DMS153 (cell line): ENCODE data around the gene HMGCS2.
"Not testable (repeated sequence)": the region's sequence is repeated elsewhere in the genome, so short reads cannot be mapped to it uniquely, and the experiment has no call there.

Experiments used
- DNase-seq: peaks from one replicate; lab custom pipeline; 2025; lab: John Stamatoyannopoulos, UW

The HMGCS2 gene

GRCh38 chr1:119731741-119732430 lies 36.8 kb downstream of the HMGCS2 start:
- DNase-seq, result no peak

DNA sequence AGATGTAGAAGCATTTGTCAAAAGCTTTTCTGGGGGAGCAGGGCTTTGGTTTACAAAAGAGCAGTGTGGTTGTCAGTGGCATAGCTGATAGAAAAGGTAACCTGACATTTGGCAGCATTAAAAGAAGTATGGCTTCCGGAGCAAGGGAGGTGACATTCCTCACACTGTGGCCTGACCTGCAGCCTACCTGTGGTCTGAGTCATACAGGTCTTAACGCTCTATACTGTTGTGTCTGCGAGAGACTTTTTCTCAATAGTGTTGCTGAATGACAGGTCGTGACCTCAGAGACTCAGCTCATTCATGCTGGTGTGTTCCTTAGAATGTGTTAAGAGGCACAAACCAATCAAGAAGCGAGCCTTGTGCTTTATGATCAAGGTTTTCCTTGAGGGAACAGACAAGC lies 37.6 kb downstream of the HMGCS2 start:
- DNase-seq, result no peak

DNA sequence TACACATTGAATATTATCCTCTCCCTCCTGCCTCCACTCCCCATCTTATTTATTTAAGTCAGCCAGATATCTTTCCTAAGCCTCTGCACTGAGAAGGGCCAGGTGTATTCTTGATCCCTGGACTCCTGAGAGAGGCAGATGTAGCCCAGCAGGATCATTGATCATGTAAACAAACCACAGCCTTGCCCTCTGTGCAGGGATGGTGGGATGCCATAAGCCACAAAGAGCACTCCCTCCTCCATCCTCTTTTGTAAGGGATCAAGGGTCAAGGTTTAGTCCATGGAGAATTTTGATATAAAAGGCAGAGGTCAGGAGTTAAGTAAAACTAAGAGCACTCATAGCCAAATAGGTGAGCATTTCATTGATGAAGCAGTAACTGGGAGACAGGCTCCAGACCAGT lies 39.7 kb downstream of the HMGCS2 start:
- no peak for DNase-seq

DNA sequence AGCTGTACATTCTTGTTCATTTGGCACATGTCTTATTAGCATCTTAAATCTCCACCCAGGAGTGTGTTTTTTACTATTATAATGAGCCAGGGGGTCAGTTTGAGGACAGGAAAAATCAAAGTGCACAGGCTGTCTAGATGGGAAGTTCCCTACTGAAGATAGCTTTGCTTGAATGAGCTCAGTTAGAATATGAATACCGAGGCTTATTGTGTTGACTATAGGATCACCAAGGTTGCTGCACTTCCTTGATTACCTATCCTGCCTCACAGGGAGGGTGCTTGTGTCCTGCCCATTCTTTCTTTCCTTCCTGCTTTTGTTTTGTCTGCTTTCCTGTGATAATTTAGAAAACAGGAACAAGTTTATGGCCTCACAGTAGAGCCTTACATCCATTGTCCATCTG lies 40.7 kb downstream of the HMGCS2 start:
- no peak for DNase-seq

DNA sequence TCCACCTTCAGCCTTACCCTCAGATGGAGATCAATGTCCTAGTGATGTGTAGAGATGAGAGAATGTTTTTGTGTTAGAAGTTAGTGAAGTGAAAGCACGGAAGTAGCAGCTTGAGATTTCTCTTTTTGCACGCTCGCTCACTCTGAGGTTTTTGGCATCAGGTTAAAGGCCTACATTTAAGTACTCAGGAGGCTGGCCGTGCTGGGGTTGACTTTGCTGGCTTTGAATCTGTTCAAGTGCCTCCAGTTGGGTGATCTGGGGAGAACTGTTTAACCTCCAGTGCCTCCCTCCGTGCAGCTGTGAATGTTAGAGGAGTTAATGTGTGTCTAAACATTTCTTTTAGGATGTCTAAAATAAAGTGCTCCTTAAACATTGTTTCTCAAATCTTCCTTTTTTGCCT lies 43.1 kb downstream of the HMGCS2 start:
- DNase-seq, result no peak

GRCh38 chr1:119724611-119725218 lies 44.0 kb downstream of the HMGCS2 start:
- no peak for DNase-seq

DNA sequence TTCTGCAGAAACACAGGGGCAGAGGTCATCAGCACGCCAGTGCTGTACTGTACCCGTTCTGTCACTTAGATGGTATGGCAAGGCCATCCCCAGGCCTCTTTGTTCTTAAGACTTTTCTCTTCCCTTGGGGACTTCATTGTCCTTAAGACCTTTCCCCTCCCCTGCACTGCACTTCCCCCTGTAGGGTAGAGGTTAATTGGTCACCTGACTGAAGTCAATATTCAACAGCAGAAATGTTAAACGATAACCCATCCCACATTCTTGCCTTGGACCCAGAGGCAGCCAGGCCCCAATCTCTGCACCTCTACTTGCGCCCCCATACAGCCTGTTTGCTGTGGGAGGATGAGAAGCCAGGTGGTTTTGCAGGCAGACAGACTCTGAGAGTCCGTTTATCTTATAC lies 46.8 kb downstream of the HMGCS2 start:
- DNase-seq, result no peak

DNA sequence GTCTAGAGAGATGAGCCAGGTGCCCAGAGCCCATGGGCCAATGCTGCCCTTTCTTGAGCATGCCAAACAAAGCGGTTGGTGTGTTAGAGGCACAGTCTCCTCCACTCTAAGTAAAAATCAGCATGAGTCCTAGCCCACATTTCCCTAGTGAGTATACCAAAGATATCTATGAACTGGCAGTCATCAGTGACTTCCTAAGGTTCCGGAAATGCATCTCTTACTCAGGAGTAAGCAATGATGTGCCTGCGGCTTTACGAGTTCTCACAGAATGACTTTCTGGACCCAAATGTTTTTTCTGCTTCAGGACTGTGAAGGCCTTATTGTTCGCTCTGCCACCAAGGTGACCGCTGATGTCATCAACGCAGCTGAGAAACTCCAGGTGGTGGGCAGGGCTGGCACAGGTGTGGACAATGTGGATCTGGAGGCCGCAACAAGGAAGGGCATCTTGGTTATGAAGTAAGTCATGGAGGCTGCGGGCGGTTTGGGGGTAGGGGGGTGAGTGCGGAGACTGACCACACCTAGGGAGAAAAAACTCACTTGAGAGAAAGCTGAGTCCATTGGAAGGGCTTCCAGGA lies 47.8 kb downstream of the HMGCS2 start:
- no peak for DNase-seq

DNA sequence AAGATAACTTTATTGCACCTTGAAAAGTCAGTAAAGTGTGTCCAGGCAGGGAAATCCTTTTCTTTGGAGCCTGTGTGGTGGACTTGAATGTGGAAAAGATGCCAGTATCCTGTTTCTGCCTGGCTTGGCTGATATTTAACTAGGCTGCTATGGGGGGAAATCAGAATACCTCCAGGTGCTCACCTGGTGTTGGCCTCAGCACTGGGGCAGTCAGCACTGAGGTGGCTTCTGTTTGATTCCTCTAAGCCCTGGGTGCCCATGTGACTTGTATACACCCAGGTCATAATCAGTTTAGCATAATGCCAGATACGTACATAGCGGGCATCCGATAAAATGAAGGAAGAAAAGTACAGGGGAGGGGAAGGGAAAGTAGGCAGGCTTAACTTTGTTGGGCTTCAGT lies 49.7 kb downstream of the HMGCS2 start:
- no peak for DNase-seq

- DNase-seq, result no peak
Observed at GRCh38 chr1:119718409-119718808, 50.3 kb downstream of the HMGCS2 start.

DNA sequence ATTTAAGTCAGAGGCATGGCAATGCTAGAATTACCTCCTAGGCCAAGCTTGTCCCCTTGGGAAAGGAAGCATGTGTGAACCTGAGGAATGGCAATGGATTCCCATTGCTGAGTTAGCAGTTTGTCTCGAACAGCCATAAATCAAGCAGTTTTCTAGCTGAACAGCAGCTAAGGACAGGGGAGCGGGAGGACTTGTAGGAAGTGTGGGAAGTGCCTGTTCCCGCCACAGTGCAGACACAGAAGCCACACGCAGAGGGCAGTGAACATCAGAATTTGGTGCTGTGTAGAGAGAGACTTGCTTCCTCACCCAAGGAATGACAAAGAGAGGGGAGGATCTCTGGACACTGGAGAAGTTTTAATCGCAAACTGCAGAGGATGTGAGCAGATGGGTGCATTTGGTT lies 53.2 kb downstream of the HMGCS2 start:
- DNase-seq, result peak; percentile 36

DNA sequence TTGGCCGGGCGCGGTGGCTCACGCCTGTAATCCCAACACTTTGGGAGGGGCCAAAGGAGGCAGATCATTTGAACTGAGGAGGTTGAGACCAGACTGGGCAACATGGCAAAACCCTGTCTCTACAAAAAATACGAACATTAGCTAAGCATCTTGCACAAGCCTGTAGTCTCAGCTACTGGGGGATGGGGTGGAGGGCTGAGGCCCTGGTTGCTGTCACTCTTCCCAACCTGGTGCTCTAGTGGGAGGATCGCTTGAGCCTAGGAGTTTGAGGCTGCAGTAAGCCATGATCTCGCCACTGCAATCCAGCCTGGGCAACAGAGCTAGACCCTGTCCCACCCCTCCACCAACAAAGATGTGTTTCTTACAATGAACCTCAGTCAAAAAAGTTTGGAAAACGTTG lies 54.1 kb downstream of the HMGCS2 start:
- DNase-seq, result no peak

DNA sequence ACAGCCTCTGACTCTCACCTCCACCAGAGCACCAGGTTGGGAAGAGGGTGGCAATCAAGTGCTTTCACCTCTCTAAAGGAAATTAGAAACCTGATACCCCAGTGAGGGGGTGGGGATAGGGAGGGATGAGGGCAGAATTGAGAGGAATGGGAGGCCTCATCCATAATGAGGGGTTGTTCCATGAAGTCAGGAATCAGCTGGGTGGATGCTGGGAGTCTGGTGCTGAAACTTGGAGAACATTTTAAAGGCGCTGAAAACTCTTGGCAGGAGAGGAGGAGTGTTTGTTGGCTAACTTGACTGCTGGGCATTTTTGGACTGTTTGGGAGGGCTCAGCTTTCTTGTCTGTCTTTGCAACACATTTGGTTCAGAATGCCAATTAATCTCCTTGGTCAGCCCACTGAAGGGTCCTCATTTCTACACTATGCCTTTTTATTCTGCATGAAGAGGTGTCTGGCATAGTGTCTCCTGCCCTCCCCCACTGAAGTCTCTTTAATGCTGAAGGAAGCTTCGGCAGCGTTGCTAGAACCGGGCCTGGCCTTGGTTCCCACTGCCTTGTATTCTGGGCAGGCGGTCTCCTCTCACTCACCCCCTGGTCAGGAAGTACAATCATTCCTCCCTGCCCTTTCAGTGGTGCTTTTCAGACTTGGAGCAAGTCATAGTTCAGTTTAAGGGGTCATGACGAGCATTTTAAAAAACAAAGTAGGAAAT lies 54.8 kb downstream of the HMGCS2 start:
- DNase-seq, result peak; percentile 34

- DNase-seq, result no peak
Observed at GRCh38 chr1:119713039-119713748, 55.5 kb downstream of the HMGCS2 start.

GRCh38 chr1:119712342-119713038 lies 56.2 kb downstream of the HMGCS2 start:
- peak; percentile 13 for DNase-seq

DNA sequence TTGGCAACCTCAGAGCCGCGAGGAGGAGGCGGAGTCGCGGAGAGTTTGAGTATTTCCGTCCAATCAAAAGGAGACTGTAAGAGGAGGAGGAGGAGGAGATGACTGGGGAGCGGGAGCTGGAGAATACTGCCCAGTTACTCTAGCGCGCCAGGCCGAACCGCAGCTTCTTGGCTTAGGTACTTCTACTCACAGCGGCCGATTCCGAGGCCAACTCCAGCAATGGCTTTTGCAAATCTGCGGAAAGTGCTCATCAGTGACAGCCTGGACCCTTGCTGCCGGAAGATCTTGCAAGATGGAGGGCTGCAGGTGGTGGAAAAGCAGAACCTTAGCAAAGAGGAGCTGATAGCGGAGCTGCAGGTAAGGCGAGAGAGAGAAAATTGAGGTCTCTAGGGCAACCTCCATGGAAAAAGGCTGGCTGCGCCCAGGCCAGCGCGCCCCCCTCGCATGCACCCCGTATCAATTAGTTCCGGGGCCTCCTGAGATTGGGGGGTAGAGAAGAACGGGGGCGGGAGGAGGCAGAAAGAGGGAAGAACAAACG lies 56.8 kb downstream of the HMGCS2 start, which contains the start of gene PHGDH:
PHGDH (plus strand) TSS at position 131 of the 538 bp plus-strand sequence; CDS start at position 220, 89 bp downstream.
- peak; percentile 73 for DNase-seq

- DNase-seq, result not testable (repeated sequence)
Observed at GRCh38 chr1:119711356-119711803, 57.3 kb downstream of the HMGCS2 start.

DNA sequence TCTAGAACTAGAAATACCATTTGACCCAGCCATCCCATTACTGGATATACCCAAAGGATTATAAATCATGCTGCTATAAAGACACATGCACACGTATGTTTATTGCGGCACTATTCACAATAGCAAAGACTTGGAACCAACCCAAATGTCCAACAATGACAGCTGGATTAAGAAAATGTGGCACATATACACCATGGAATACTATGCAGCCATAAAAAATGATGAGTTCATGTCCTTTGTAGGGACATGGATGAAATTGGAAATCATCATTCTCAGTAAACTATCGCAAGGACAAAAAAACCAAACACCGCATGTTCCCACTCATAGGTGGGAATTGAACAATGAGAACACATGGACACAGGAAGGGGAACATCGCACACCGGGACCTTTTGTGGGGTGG lies 62.1 kb downstream of the HMGCS2 start:
- not testable (repeated sequence) for DNase-seq

DNA sequence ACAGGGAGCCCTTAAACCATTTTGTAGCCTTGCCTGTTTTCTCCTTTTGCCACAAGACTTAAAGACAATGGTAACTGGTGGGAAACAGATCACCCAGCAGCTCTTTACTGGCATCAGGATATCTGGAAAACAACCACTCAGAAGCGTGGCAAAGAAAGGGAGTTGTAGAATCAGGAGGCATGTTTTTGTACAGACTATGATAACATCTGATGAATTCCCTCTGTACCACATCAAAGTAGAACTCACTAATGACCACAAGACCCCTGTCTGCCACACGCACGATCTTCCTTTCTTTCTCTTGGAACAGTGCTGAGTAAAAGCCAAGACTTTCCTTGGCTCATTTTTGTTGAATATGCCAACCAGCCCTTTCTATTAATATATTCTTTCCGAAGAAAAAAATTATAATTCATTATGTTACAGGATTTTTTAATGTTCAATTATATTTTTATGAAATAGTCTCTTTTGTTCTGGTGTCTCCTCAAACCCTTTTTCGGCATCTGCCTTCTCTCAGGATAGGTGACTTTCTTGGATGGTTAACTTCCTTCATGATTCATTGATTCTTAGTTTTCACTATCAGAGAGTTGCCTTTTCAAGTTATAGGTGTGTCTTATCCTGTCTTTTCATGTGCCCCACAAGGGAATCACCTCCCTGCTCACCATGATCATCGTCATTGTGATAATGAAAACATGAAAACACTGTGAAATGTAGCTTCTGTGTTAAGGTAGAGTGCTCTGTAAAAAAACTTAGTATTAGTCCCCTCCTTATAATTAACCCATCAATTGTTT lies 64.8 kb downstream of the HMGCS2 start:
- DNase-seq, result no peak

GRCh38 chr1:119702384-119702783 lies 66.3 kb downstream of the HMGCS2 start:
- DNase-seq, result no peak
